SU-DHL-6 (cell line): Measurements from ENCODE around the gene FAN1.

ENCODE experiments used
- EZH2phosphoT487 ChIP-seq: fragments of 200-600 bp; sonication (generic), shearing (Covaris generic); conservative IDR thresholded peaks from 2 replicates; pipeline ENCODE4 v1.6.1; 2018; ENCODE audit warnings: mild to moderate bottlenecking, antibody characterized with exemption, low read length, moderate library complexity, mixed read lengths
- TF ChIP-seq, protein P1 (sequence below): fragments of 200-600 bp; sonication (generic); IDR thresholded peaks from one replicate; pipeline ENCODE4 v1.5.1; 2017; ENCODE audit warnings: antibody characterized with exemption, mild to moderate bottlenecking, low read length, moderate library complexity; ENCODE audit not compliant: insufficient read depth, poor library complexity, severe bottlenecking

DNA sequence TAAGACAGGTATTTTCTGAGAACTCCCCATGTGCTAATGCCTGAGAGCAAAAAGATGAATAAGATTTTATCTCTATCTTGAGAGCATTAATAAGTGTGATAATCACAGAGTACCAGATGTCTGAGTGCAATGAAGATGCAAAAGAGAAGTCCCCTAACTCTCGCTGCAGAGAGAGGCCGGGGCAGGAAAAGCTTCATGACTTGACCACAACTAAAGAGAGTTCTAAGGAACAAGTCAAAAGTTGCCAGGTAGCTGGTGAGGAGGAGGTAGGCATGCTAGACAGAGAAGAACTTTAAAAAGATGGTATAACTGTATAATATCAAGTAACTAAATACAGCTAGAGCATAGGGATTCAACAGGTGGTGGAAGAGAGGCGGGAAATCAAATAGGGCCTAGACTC, 58.9 kb downstream of the FAN1 start:
- TF ChIP-seq, protein P1, sequence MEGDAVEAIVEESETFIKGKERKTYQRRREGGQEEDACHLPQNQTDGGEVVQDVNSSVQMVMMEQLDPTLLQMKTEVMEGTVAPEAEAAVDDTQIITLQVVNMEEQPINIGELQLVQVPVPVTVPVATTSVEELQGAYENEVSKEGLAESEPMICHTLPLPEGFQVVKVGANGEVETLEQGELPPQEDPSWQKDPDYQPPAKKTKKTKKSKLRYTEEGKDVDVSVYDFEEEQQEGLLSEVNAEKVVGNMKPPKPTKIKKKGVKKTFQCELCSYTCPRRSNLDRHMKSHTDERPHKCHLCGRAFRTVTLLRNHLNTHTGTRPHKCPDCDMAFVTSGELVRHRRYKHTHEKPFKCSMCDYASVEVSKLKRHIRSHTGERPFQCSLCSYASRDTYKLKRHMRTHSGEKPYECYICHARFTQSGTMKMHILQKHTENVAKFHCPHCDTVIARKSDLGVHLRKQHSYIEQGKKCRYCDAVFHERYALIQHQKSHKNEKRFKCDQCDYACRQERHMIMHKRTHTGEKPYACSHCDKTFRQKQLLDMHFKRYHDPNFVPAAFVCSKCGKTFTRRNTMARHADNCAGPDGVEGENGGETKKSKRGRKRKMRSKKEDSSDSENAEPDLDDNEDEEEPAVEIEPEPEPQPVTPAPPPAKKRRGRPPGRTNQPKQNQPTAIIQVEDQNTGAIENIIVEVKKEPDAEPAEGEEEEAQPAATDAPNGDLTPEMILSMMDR = no peak
- no peak for TF ChIP-seq EZH2phosphoT487
